Lower lobe of right lung (tissue), 2 donors: ENCODE data around the gene DISP2. TPM values are rescaled to one million over a fixed set of nuclear protein-coding genes. Genes with fewer than 3 reads are reported as not detected.

Source experiments
- ATAC-seq, 2 donors: fragments of 200-7000 bp; cut with Tn5 transposase; one replicate each; pipeline ENCODE4 v1.9.1; 2020 to 2022; ENCODE audit warnings: mild to moderate bottlenecking in 2 of 2, moderate library complexity in 2 of 2
- DNase-seq: peaks from one replicate; pipeline ENCODE4 v3.0.0-alpha.2; 2020
- H3K27ac ChIP-seq: fragments of 200-600 bp; one replicate; pipeline ENCODE4 v1.8.0; 2022
- H3K27me3 ChIP-seq: fragments of 200-600 bp; one replicate; pipeline ENCODE4 v1.8.0; 2022; ENCODE audit warnings: low read depth
- H3K36me3 ChIP-seq: fragments of 200-600 bp; one replicate; pipeline ENCODE4 v1.8.0; 2022; ENCODE audit warnings: mild to moderate bottlenecking
- H3K4me1 ChIP-seq: fragments of 200-600 bp; one replicate; pipeline ENCODE4 v1.8.0; 2022
- H3K4me3 ChIP-seq: fragments of 200-600 bp; one replicate; pipeline ENCODE4 v1.8.0; 2022; ENCODE audit warnings: mild to moderate bottlenecking
- H3K9me3 ChIP-seq: fragments of 200-600 bp; one replicate; pipeline ENCODE4 v1.8.0; 2022
- CTCF ChIP-seq: fragments of 200-600 bp; IDR thresholded peaks from one replicate; pipeline ENCODE4 v1.8.0; 2022; ENCODE audit warnings: antibody characterized with exemption, mild to moderate bottlenecking
- intact Hi-C: fragments of 100-400 bp; cut with DNase I; formaldehyde crosslinking; loops from one replicate; pipeline ENCODE4 v1.11.0; 2022
- total RNA-seq: library from RNA; stranded (reverse); fragmentation: NEBNext Ultra II Directional; extraction: Animal tissue kit (Norgen Biotek cat#: 25700); gene quantifications from one replicate; pipeline ENCODE4 v1.2.1, GENCODE V29; 2021
- donor health status: DM: no; HTN: yes; CAD: no; lungs with severe emphysema.

Gene DISP2
- total RNA-seq, 1 donor from 2014 or later = 4.3 TPM

- H3K4me3 ChIP-seq = no peak overlapping the region
- no peak for ATAC-seq
These were observed 5.6 kb upstream of the DISP2 start for GRCh38 chr15:40352281-40352901.

GRCh38 chr15:40353697-40354096, 4.3 kb upstream of the DISP2 start:
- H3K4me3 ChIP-seq = no peak overlapping the region
- no peaks in the 10 kb centered on the region for H3K9me3 ChIP-seq
- no peak overlapping the region for H3K27ac ChIP-seq
- intact Hi-C loops = no loop called here
- H3K36me3 ChIP-seq = no peaks in the 10 kb centered on the region
- TF ChIP-seq CTCF = no peak
- DNase-seq (no peak), ATAC-seq (no peak)
- no peaks in the 10 kb centered on the region for H3K27me3 ChIP-seq
- H3K4me1 ChIP-seq = peaks cover 9% of the 10 kb centered on the region

More at GRCh38 chr15:40352281-40352901, 5.6 kb upstream of the DISP2 start:
- Histone ChIP-seq H3K9me3 (no peaks in the 10 kb centered on the region), H3K27me3 (no peaks in the 10 kb centered on the region), H3K36me3 (no peaks in the 10 kb centered on the region), H3K27ac (no peak overlapping the region), H3K4me1 (peaks cover under 1% of the 10 kb centered on the region)
- intact Hi-C loops = no loop called here
- no peak for TF ChIP-seq CTCF
- no peak for DNase-seq

GRCh38 chr15:40354408-40355171, 3.4 kb upstream of the DISP2 start:
- ATAC-seq = no peak
- TF ChIP-seq CTCF = no peak
- Histone ChIP-seq H3K27ac (no peak overlapping the region), H3K4me1 (peaks cover 15% of the 10 kb centered on the region), H3K4me3 (no peak overlapping the region), H3K36me3 (no peaks in the 10 kb centered on the region), H3K27me3 (no peaks in the 10 kb centered on the region), H3K9me3 (no peaks in the 10 kb centered on the region)
- intact Hi-C loops = no loop called here
- no peak for DNase-seq

GRCh38 chr15:40355976-40356585, 1.9 kb upstream of the DISP2 start:
- intact Hi-C loops = no loop called here

GRCh38 chr15:40357246-40357645, 773 bp upstream of the DISP2 start:
- Histone ChIP-seq H3K36me3 (no peaks in the 10 kb centered on the region), H3K4me3 (no peak overlapping the region), H3K4me1 (peaks cover 15% of the 10 kb centered on the region), H3K9me3 (no peaks in the 10 kb centered on the region), H3K27ac (no peak overlapping the region), H3K27me3 (no peaks in the 10 kb centered on the region)
- ATAC-seq (no peak), DNase-seq (no peak)
- intact Hi-C loops = no loop called here
- no peak for TF ChIP-seq CTCF

More at GRCh38 chr15:40355976-40356585, 1.9 kb upstream of the DISP2 start:
- ATAC-seq (no peak), DNase-seq (no peak)
- H3K27ac ChIP-seq = no peak overlapping the region
- no peaks in the 10 kb centered on the region for H3K27me3 ChIP-seq
- no peak overlapping the region for H3K4me3 ChIP-seq
- no peaks in the 10 kb centered on the region for H3K9me3 ChIP-seq
- H3K4me1 ChIP-seq = peaks cover 15% of the 10 kb centered on the region
- no peaks in the 10 kb centered on the region for H3K36me3 ChIP-seq
- TF ChIP-seq CTCF = no peak
